Muscle of back (tissue), 11 donors: Measurements from ENCODE around the gene NOTCH3. TPM values are rescaled to one million over a fixed set of nuclear protein-coding genes. Genes with fewer than 3 reads are reported as not detected.
A peak's percentile ranks its signal among the peaks of the same experiment; 100 is the strongest.

ENCODE experiments used
- DNase-seq, 3 donors: peaks; one replicate each; pipeline versions ENCODE4 v3.0.0 to v3.0.0-alpha.2; 2013
- polyA plus RNA-seq, 10 donors: library from polyadenylated mRNA; unstranded; fragments of 120-200 nt; gene quantifications; one replicate each; pipeline ENCODE4 v1.2.1, GENCODE V29; 2013; ENCODE audit not compliant: insufficient read length in 10 of 10

Gene NOTCH3
- polyA plus RNA-seq, 10 donors = 111 to 189 (median 140) TPM

DNA sequence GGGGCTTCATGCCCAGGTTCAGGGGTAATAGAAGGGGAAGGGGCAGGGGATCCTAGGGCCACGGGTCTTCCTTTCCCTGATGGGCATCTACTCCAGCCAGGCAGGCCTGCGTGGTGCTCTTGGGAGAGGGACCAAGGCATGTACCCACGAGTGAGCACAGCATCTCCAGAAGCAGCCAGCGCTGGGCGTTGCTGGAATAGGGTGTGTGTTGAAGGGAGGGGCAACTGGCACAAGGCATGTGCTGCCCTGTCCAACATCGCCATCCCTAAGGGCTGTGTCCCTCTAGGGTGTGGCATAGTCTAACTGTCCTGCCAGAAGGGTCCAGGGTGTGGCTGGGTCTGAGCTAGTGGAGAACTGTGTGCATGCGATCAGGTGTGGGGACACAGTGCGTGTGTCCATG is 2.9 kb downstream of the NOTCH3 start:
- no peak for DNase-seq

DNA sequence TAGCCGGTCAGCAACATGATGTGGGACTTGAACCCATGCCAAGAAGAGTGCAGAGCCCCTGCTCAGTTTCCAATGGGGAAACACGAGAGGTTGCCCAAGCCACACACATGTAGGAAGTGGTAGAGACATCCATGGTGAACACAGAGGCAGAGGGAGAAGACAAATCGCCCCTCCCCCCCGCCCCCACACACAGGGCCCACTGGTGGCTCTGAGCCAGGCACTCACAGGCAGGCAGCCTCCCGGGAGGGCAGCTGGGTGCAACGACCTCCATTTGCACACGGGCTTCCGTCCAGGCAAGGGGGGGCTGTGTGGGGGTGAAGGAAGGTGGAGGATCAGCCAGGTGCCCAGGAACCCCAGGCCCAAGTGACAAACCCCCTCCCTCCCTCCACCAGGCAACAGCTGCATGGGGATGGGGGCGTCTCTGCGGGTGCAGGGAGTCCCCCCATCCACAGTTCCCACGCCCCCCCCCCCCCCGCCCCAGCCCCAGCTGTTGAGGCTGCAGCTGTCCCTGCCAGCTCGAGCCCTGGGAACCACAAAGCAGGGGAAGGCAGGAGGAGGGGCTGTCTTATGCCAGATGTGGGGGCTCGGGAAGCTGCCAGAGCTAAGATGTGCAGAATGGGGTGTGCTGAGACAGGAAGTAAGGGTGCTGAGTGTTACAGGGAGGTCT is 3.4 kb downstream of the NOTCH3 start:
- DNase-seq = peak in 1 of 3 donors; percentile 78

DNA sequence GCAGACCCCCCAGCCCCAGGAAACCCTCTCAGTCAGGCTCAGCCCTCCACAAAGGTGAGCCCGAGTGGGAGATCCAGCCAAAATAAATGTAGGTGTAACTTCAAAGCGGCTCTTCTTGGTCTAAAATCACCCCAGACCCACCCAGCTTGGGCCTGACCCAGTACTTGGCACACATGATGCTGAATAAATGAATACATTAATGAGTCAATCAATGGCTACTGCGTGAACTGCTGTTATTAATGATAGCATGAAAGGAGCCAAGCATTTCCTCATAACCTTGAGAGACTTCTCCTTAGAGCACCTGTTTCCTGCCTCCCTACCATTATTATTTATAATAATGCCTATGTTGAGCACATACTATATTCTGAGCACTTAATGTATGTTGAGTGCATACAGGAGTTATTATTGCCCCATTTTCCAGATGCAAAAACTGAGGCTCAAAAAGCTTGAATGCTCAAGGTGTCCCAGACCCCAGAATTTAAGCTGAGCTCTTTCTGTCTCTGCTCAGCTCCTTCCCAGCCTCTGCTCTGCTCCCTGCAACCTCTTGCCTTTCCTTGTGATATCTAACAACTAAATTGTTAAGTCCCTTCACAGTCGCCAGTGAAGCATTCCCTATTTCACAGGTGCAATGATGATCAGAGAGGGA is 4.3 kb downstream of the NOTCH3 start:
- DNase-seq = no peak

DNA sequence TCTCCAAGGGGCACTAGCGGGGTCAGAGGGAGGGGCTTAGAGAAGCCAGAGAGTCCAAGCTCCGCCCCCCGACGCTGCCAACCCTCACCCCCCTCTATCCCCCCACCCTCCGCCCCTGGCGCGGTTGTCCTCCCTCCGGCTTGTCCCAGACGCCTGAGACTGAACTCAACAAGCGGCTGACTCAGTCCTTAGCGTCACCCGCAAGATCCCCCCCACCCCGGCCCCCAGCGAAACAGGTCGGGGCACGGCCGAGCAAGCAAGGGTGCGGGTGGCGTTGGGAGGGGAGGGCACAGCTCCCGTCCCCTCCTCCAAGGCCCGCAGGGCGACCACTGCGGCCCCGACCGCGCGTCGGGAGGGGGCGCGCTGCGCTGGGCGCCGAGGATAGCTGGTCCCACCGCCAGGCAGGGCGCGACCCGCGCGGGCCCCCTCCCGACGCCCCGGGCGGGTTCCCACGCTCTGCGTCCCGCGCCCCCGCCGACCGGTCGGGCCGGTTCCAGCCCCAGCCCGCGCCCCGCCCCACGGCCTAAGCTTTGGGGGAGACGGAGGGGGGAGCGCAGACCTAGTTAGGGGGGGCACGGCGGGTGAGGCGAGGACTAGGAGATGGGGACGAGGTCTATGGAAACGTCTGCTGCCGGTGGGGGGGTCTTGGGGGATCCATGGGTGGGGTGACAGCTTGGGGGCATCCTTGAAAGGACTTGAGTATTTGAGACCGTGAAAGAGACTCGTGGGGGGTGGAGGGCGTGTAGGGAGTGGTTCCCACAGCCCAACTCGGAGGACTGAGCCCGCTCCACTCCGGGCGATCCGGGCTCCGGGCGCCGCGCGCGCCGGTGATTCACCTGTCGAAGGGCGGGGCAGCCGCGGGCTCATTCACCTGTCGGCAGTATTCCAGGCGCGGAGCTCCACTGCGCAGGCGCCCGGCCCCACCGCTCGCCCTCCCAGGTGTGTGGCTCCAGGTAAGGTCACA is 5.1 kb downstream of the NOTCH3 start:
- DNase-seq = peak in 1 of 3 donors; percentile 64

- peak in 1 of 3 donors; percentile 50 for DNase-seq
Measured at GRCh38 chr19:15194938-15195337, 5.9 kb downstream of the NOTCH3 start.

GRCh38 chr19:15191982-15192381 is 8.8 kb downstream of the NOTCH3 start:
- DNase-seq = no peak

DNA sequence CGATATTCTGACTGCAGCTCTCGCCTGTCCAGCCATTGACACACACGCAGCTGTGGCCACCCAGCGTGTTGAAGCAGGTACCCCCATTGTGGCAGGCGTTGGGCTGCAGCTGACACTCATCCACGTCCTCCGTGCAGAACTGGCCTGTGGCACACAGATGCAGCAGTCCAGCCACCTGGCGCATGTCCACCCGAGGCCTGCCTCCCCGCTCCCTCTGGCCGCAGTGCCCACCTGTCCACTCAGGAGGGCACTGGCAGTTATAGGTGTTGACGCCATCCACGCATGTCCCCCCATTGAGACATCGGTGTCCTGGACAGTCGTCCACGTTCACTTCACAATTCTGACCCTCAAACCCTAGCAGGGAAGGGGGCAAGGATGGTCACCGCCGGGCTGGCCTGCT is 9.3 kb downstream of the NOTCH3 start:
- no peak for DNase-seq

DNA sequence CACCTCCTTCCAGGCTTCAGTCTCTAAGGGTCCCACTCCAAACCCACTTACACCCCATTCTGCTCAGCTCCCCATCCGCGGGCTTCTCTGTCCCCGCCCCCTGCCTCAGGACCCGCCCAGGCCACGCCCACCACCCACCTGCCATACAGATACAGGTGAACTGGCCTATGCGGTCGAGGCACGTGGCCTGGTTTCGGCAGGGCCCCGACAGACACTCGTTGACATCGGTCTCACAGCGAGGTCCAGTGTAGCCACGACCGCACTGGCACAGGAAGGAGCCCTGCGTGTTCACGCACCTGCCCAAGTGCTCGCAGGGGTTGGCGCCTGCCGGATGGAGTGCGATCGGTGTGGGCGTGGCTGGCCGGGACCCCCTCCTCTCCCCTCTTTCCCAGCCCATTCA is 11.9 kb downstream of the NOTCH3 start:
- DNase-seq = no peak

GRCh38 chr19:15187026-15188007 is 13.5 kb downstream of the NOTCH3 start:
- peak in 1 of 3 donors; percentile 28 for DNase-seq

- no peak for DNase-seq
Measured at GRCh38 chr19:15185188-15185587, 15.6 kb downstream of the NOTCH3 start.

DNA sequence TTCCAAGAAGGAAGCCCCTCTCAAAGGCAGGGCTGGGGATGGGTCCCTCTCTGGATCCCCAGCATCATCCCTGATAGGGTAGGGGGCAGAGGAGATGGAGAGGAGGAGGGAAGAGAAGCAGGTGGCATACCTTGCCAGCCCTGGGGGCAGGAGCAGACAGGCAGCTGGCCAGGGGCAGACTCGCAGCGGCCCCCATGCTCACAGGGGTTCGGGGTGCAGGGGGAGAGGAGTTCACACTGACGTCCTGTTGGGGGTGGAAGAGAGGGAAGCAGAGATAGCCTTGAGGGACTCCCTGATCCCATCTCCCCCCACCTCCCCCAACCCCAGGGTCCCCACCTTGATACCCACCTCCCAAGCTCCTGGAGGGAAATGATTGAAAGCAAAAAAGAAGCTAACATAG is 16.0 kb downstream of the NOTCH3 start:
- DNase-seq = no peak

GRCh38 chr19:15181394-15181793 is 19.4 kb downstream of the NOTCH3 start:
- no peak for DNase-seq

DNA sequence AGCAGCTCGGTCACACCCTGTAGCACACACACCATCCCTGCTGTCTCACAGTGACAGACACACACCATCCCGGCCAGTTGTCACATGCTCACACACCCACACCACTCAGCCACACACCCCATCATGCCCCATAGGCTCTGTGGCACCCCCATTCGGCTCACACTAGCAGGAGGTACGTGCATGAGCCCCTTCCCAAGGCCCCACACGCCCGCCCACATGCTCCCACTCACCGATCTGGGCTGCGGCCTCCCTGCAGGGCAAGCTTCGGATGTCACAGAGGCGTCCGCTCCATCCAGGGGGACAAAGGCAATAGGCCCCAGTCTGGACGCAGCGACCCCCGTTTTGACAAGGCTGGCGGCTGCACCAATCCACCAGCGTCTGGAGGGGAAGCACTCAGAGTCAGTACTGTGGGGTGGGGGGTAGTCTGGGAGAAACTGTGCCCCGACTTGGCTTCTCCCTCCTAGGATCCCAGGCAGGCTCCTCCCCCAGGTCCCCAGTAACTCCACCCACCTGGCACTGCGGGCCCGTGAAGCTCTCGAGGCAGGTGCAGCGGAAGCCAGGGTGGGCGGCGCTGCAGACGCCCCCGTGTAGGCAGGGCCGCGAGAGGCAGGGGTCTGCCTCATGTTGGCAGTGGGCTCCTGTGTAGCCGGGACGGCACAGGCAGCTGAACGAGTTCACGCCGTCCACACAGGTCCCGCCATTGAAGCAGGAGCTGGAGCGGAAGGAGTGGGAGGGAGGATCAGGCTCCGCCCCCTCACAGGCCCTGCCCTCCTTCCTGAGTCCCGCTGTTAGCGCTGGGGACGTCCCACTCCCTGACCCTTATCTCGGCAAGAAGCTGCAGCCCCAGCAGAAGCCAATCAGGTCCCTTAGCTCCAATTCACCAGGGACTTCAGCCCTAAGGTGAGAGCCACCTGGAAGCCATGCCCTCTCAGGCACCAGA is 20.1 kb downstream of the NOTCH3 start:
- DNase-seq = no peak

- no peak for DNase-seq
Measured at GRCh38 chr19:15178629-15179308, 22.0 kb downstream of the NOTCH3 start.

- peak; percentile 73 to 91 (median 88) for DNase-seq
Measured at GRCh38 chr19:15177269-15178116, 23.3 kb downstream of the NOTCH3 start.

DNA sequence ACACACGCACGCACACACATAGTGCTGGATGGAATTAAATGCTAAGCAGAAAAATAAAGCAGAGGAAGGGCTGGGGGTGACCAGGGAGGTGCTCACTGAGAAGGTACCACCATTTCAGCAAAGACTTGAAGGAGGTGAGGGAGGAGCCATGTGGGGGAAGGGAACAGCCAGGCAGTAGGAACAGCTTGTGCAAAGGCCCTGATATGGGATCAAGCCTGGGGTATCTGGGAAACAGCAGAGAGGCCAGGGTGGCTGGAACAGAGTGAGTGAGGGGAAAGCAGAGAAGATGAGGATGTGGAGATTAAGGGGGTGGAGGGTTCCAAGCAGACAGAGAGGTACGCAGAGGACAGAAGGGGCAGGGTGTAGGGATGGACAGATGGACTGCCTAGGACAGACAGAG is 25.2 kb downstream of the NOTCH3 start:
- DNase-seq = no peak

- DNase-seq = no peak
Measured at GRCh38 chr19:15173746-15174404, 26.9 kb downstream of the NOTCH3 start.

- DNase-seq = no peak
Measured at GRCh38 chr19:15170345-15170744, 30.4 kb downstream of the NOTCH3 start.
